GM18526 (cell line): ENCODE data around the gene SCFD2.

Experiments used
- POLR2A ChIP-seq: IDR thresholded peaks from 3 replicates; pipeline ENCODE4 v1.6.1; 2011; ENCODE audit not compliant: insufficient read length; ENCODE audit errors: extremely low read depth

Gene SCFD2

DNA sequence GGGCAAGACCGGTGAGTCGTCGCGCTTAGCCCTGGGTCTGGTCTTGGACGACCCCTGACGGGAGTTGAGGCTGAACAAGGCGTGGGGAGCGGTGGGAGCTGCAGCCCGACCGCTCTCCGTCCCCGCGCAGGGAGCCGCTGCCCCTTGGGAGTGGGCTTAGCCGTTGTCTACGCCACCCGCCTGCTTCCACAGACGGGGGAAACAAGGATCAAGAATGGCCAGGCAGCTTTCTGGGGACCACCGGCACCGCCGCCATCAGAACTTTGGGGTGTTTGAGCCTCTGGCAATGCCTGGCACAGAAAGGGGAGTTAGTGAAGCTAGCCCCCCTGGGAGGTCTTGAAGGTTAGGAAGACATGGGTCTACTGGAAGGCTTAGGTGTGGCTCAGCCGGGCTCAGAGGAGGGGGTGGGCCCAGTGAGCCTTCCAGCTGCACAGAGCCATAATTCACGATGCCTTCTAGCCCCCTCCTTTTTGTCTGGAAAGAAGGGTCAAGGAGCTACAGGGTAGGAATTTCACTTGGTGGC, 503.2 kb downstream of the SCFD2 start:
- no peak for TF ChIP-seq POLR2A

DNA sequence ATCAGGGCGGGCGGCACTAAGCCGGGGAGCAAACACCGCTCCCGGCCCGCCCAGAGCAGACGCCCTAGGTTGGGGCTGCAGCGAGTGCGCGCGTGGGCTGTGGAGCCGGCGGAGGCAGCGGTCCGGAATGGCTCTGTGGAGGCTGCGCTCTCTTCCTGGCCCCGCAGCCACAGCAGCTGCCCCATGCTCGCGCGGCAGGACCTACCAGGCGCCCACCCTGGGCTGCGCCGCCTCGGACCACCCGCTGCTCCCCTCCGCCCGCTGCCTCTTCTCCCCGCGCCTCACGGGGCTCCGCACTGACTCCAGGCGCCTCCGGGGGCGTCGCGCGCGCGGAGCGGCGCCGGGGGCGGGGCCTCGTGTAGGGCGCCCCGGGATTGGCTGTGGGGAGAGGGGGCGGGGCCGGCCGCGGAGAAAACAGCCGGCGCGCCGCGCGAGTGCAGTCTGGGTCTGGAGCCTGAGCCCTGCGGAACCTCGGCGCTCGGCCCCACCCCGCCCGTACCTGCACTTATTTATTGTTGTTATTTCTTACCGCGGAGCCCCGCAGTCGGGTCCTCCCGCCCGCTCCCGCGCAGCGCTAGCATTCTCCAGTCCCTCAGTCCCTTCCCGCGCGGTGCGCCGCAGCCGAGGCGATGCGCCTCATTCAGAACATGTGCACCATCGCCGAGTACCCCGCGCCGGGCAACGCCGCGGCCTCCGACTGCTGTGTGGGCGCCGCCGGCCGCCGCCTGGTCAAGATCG, 503.8 kb downstream of the SCFD2 start, which contains the start of gene RASL11B:
TSS of gene RASL11B (plus strand) at position 439 of the 738 bp plus-strand sequence. CDS start at position 630, 191 bp downstream.
- TF ChIP-seq POLR2A: no peak

DNA sequence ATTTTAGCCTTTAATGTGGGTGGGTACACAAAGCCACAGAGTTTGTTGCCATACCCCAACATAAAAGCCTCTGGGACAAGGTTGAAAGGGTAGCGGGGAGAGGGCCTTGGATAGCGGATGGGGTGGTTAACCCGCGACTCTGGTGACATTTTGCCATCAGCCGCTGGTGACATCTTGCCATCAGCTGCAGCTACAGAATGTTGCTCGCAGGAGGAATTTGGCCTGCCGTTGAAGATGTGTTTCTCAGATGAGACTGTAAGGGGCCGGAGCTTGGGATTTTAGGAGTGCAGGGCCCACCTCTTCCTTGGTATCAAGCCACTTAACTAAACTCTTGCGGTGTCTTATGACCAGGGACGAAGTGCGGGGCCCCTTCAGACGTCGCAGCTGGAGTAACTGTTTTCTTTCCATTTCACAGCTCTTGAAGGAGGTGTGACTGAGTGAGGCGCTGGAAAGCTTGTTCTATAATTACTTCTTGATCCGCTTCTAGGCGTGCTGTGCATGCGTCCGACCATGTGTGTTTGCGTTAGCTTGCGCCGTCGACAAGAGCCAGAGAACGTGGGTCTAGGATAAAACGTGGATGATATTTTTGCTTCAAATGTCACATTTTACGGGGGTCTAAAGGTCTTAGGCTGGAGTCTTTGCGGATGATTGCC, 504.6 kb downstream of the SCFD2 start:
- no peak for TF ChIP-seq POLR2A

DNA sequence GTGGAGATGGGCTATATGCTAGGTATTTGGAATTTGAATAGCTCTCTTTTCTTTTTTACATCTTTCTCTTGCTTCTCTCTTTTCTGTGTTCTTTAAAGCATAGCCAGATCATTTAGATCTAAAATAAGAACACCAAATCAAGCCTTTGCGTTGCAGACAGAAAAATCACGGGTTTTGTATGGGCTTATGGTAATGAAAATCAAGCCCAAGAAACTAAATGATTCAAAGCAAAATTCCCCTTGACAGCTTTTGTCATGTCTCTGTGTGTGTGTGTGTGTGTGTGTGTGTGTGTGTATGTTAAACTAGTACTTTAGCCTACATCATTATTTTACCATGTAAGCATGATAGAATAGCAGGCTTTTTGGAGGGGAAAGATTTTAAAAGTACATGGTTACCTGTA, 505.5 kb downstream of the SCFD2 start:
- TF ChIP-seq POLR2A: no peak

DNA sequence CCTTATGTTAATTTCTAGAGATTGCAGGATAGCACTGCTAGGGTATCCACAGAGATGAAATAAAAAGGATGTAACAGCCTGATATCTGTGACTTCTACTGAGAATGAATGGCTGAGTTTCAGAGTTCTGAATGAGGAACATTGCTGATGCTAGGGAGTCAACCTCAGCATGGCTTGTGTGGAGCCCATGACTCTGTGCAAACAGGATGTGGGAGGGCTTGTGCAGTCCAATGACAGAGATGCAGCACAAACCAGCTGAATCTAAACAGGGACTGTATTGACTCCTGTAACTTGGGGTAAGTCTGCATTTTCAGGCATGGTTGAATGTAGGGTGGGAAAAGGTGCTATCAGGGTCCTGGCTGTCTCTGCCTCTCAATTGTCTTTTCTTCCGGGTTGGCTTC, 509.1 kb downstream of the SCFD2 start:
- TF ChIP-seq POLR2A: no peak

DNA sequence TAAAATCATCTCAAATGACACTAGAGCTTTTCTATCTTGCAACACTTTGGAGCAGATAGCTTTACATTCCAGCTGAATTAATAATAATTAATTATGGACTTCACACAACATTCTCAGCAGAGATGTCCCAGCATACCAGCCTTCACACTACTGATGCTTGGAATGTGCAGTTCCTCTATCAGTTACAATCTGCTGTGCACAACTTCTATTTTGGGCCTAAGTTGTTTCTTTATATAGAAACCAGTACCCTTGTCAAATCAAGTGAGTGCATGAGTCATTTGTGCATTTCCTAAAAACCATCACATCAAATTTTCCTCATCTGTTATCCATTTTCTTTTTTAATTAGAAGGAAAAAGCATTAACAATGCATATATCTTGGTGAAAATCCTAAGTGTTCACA, 512.5 kb downstream of the SCFD2 start:
- no peak for TF ChIP-seq POLR2A

DNA sequence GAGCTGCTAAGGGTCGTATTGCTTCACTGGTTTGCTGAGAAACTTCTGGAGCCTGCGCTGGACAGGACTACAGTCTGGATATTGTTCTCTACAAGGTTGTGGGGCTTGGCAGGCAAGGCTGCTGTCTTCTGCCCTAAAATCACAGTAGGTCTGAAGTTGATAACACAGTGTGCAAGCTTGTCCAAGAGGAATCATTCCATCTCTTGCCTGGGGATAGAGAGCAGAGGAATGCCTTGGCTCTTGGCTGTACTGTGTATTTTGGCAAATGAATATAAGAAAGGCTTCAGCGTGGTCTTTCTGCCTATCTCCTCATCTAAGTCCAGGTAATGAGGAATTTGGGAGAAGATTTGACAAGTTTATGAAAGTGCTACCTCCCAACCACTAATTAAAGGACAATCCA, 513.1 kb downstream of the SCFD2 start:
- no peak for TF ChIP-seq POLR2A

DNA sequence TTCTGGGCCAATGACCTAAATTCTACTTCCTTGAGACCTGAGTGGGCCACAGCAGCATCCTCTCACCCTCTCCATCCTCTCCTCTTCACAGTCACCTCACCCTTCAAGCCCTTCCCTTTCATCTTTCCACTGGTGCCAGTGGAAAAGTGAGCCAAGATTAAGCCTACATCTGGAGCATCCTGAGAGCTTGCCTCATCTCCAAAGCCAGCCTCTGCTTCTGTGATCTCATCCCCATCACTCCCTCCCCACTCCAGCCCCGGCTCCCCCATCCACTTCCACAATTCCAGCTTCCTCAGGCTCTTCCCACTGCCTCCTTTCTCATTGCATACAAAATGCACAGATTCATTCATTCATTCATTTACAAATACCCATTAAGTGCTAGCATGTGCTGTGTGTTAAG, 513.8 kb downstream of the SCFD2 start:
- TF ChIP-seq POLR2A: no peak

DNA sequence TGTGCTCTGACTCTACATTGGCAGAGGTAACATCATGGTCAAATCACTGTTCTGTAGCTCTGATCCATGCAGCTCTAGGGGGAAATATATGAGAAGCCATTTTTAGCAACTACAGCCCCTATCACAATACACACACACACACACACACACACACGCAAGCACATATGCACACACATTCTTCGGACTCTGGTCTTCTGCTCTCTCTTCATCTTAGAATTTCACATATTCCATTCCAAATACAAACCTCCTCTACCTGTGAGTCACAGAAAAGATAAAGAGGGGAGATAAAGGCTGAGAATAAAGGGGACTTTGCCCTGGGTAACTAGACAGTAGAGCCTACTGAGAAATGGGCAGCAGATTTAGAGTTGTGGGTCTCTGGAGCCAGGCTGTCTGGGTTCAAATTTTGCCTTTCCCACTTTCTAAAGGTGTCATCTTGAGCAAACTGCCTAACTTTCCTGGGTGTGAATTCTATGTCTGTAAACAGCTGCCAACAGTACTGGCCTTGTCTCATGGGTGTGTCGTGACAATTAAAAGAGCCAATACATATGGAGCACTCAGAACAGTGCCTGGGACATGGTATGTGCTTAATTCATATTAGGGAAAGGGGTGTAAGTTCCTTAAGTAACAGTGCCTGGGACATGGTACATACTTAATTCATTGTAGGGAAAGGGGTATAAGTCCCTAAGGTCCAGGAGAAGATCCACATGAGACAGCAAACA, 515.3 kb downstream of the SCFD2 start:
- TF ChIP-seq POLR2A: no peak

DNA sequence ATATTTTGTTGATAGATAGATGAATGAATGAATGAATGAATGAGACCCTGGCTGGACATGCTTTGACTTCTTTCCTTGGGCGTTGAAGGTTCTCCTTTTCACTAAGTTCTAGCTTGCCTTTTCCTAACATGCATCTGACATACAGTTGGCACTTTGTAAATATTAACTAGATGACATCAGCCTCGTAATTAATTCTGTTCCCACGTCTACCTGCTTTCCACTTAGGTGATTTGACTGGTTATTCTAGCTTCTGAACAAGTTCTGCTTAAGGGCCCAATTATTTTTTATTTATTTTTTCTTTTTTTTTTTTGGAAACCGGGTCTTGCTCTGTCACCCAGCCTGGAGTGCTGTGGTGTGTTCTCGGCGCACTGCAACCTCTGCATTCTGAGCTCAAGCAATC, 517.6 kb downstream of the SCFD2 start:
- TF ChIP-seq POLR2A: no peak

DNA sequence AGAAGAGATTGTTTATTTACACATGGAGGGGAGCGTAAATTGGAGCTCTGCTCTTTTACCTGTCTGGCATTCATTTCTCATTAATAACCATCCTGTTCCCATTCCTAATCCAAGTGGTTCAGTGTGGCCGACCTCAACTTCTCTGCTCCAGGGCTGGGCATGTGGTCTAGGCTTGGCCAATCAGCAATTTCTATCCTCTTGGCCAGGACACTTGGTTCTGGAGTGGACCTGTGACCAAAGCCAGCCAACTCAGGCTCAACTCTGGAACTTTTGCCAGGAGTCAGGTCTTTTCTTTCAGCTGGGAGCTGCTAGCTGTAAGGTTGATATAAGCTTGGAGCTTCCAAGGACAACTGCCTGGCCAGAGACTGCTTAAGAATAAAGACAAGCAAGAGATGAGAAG, 519.4 kb downstream of the SCFD2 start:
- no peak for TF ChIP-seq POLR2A

DNA sequence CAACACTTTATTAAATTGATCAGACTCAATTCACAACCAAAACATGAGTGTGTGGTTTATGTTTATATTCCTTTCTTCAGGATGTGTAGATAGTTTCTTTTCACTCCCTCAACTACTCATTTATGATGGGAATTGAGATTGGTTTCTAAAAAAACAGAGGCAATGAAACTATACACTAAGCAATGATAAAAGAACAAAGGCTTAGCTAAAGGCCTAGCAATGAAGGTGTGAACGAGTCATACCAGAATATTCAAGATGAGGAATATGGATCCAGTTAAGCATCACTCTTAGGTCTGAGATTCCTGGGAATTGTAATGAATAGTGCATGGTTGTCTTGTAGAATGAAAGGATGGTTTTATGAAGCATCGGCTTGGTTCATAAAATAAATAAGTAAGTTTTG, 521.3 kb downstream of the SCFD2 start:
- no peak for TF ChIP-seq POLR2A

DNA sequence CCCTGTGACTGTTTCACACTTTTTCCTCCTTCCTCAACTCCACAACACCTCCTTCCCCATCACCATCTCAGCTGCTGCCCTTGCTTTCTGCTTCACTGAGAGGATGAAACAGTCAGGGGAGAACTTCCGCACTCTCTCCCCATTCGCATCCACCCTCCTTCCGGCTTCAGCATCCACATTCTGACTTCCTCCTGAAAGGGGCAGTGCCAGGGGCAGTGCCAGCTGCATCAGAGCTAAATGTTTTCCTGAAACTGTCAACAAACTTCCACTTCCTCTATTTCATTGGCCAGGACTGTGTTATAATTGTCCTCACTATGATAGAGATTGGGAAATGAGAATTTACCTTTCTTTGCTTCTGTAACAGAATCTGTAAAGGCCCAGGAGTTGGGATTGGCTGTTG, 521.9 kb downstream of the SCFD2 start:
- no peak for TF ChIP-seq POLR2A

DNA sequence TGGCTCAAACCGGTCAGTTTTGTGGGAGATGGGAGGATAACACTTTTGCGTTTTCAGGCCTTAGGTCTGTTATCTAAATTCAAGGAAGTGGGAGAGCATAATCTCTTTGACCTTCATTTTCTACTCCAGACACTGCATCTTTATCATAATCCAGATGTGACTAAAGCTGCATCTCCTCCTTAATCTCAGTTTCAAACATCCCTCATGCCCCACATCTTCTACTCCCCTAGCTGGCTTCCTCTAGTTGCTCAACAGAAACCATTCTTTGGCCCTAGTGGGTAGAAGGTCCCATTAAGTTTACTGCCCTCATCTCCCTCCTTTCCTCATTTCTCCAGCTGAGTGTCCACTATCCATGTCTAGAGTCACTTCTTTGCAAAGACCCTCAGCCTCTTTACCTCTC, 522.5 kb downstream of the SCFD2 start:
- no peak for TF ChIP-seq POLR2A

DNA sequence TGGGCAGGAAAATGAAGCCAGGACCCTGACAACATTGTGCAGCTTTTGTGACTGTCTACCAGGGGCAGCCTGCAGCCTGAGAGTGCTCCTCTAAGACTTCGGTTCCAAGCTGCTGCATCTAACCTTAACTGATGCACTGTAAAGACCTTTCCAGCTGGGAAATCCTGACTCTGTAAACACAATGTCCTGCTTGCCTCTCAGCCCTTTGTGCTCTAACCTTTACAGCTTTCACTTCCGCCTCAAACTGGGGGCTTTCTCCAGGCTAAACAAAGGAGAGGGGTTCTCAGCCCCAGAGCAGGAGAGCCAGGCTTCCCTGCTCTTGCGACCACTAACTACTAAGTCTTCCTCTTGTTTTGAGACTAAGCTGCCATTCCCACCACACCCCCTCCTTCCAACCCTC, 523.1 kb downstream of the SCFD2 start:
- TF ChIP-seq POLR2A: no peak
